Cardiac septum (tissue), 1 donor: ENCODE measurements around the gene C2CD2. TPM values are rescaled to one million over a fixed set of nuclear protein-coding genes. Genes with fewer than 3 reads are reported as not detected.

ENCODE experiments used
- DNase-seq: peaks from one replicate; pipeline ENCODE4 v3.0.0-alpha.2; 2020; ENCODE audit warnings: low spot score
- intact Hi-C: fragments of 100-400 bp; cut with DNase I; formaldehyde crosslinking; loops from one replicate; pipeline ENCODE4 v1.14.0; 2022
- total RNA-seq: library from RNA; stranded (reverse); fragmentation: NEBNext Ultra II Directional; extraction: Animal tissue kit (Norgen Biotek cat#: 25700); gene quantifications from one replicate; pipeline ENCODE4 v1.2.1, GENCODE V29; 2021
- donor health status: DM: no; HTN: no; CAD: no.

Gene C2CD2
- total RNA-seq, 1 donor from 2014 or later = 7.7 TPM

DNA sequence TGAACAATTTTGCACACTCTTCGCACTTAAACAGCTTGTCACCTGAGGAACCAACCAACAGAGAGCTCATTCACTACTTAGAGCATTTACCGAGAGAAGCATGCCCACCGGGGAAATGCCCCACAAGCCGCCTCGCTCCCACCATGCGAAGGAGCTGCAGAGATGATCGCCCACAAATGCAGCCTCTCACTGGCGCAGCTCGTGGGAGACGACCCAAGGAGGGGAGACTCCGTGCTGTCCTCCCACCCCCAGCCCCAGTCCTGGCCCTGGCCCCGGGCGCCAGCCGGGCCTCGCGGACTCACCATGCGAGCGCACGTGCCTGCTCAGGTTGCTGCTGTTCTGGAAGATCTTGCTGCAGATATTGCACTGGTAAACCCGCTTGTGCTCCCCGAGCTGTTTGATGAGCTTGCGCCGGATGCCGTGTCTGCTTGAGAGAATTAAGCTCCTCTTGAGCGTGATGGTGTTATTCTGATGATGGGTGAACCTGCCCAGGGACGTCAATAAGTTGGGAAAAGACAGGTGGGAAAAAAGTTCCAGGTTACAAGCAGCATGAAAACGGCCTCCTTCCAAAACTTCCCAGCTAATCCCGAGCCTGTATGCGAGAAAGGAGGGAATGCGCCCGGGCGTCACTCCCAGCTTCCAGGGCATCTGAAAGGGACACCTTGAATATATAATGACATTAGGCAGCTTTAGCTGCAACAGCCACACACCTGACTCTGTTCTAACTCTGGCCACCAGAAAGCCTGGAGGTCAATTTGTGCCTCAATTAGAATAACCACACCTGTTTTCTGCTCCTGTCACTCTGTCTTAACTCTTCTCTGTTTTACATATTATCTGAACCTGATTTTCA, 117.4 kb downstream of the C2CD2 start:
- intact Hi-C loops = no loop called here
- DNase-seq = no peak

DNA sequence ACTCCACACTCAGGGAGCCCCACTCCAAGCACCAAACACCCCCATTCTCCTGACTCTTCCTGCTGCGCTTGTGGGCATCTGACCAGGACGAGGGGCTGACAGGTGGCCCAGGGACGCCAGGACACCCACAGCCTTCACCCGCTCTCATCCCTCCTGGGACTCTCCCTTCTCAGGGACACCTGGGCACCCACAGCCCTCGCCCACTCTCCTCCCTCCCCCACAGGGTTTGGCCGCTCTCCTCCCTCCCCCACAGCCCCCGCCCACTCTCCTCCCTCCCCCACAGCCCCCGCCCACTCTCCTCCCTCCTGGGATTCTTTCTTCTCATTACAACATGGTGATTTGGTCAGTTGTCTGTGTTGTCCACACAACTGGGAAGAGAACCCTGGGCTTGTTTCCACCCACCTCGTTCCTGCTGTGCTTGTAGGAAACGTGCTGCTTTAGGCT, 118.1 kb downstream of the C2CD2 start:
- DNase-seq = no peak

More for the DNA sequence above, 118.1 kb downstream of the C2CD2 start:
- intact Hi-C loops = no loop called here

Other genes with a start within 250 kb of the C2CD2 start
- 0.13 TPM for gene RIPK4, start 187.0 kb downstream of the C2CD2 start, total RNA-seq
- gene PRDM15, start 74.7 kb downstream of the C2CD2 start, total RNA-seq = 3.5 TPM
- gene ZBTB21, start 56.3 kb upstream of the C2CD2 start, total RNA-seq = 7.8 TPM
- gene UMODL1, start 117.3 kb upstream of the C2CD2 start, total RNA-seq = not detected